PFSK-1 (cell line): ENCODE results near the gene PRSS57.

Source experiments
- FOXP2 ChIP-seq: optimal IDR thresholded peaks from 2 replicates; pipeline ENCODE3; 2011; ENCODE audit warnings: borderline replicate concordance, control low read depth, inconsistent platforms; ENCODE audit not compliant: insufficient read depth; ENCODE audit errors: extremely low read length, extremely low read depth
- POLR2AphosphoS5 ChIP-seq: IDR thresholded peaks from 2 replicates; pipeline ENCODE4 v1.6.1; 2012; ENCODE audit warnings: low read depth, mild to moderate bottlenecking, control low read depth, low read length, moderate library complexity
- REST ChIP-seq, 2 experiments: IDR thresholded peaks; 2 replicates each; pipeline versions ENCODE4 v1.6.1 to v1.8.0; 2011 to 2012; ENCODE audit warnings: low read depth in 2 of 2, low read length in 2 of 2, control low read depth in 1 of 2, inconsistent platforms in 1 of 2, mild to moderate bottlenecking in 1 of 2, moderate library complexity in 1 of 2; ENCODE audit not compliant: insufficient read depth in 1 of 2
- SIN3A ChIP-seq: IDR thresholded peaks from 2 replicates; pipeline ENCODE4 v1.6.1; 2012; ENCODE audit warnings: mild to moderate bottlenecking, low read length, moderate library complexity, borderline replicate concordance; ENCODE audit not compliant: insufficient read depth
- TAF1 ChIP-seq: IDR thresholded peaks from 2 replicates; pipeline ENCODE4 v1.6.1; 2012; ENCODE audit warnings: low read length, control low read depth, borderline replicate concordance; ENCODE audit not compliant: insufficient read depth

The PRSS57 gene

GRCh38 chr19:662207-662961 lies 32.9 kb downstream of the PRSS57 start:
- peak; percentile 61 for TF ChIP-seq FOXP2
- TF ChIP-seq TAF1 = no peak

- TF ChIP-seq POLR2AphosphoS5 (no peak), REST (IDR thresholded peaks at IDR 0.05; ENCODE audit: insufficient read depth in 1 of 2, low read depth in 2 of 2, low read length in 2 of 2) (no peak), FOXP2 (no peak)
Measured at GRCh38 chr19:661427-662196, 33.6 kb downstream of the PRSS57 start.

- TF ChIP-seq REST (IDR thresholded peaks at IDR 0.05; ENCODE audit: insufficient read depth in 1 of 2, low read depth in 2 of 2, low read length in 2 of 2) (no peak), FOXP2 (no peak), TAF1 (no peak), POLR2AphosphoS5 (no peak), SIN3A (no peak)
Measured at GRCh38 chr19:660793-661426, 34.3 kb downstream of the PRSS57 start.

GRCh38 chr19:658916-659839 lies 36.1 kb downstream of the PRSS57 start:
- no peak for TF ChIP-seq SIN3A
- TF ChIP-seq POLR2AphosphoS5 = no peak
- no peak for TF ChIP-seq FOXP2
- no peak for TF ChIP-seq REST (IDR thresholded peaks at IDR 0.05; ENCODE audit: insufficient read depth in 1 of 2, low read depth in 2 of 2, low read length in 2 of 2)
- TF ChIP-seq TAF1 = no peak
